Central memory CD4-positive, alpha-beta T cell (primary cell): ENCODE measurements around the gene KIAA0586.

ENCODE experiments used
- DNase-seq: peaks from one replicate; pipeline ENCODE4 v3.0.0; 2022

Gene KIAA0586

DNA sequence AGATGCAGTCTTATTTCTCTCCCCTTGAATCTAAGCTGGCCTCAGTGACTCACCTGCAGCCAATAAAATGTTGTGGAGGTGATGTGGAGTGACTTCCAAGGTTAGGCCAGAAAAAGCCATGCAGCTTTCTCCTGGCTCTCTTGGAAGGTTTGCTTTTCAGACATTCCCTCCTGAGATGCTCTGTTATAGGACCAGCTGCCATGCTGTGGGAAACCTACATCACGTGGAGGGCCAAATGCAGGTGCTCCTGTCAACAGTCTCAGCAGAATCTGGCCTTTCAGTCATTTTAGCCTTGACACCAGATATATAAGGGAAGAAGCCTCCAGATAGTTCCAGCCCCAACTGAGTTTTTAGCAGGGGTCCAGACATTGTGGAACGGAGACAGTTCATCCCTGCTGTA, 172.2 kb downstream of the KIAA0586 start:
- DNase-seq: no peak
